ENCODE measurements around the gene LAMB1.
"Not testable (repeated sequence)": the region's sequence is repeated elsewhere in the genome, so short reads cannot be mapped to it uniquely, and the experiment has no call there.

DNA sequence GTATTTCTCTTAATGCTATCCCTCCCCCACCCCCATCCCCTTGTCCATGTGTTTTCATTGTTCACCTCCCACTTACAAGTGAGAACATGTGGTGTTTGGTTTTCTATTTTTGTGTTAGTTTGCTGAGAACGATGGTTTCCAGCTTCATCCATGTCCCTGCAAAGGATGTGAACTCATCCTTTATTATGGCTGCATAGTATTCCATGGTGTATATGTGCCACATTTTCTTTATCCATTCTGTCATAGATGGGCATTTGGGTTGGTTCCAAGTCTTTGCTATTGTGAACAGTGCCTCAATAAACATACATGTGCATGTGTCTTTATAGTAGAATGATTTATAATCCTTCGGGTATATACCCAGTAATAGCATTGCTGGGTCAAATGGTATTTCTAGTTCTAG lies 81.1 kb downstream of the LAMB1 start:
- TF ChIP-seq, protein P1, sequence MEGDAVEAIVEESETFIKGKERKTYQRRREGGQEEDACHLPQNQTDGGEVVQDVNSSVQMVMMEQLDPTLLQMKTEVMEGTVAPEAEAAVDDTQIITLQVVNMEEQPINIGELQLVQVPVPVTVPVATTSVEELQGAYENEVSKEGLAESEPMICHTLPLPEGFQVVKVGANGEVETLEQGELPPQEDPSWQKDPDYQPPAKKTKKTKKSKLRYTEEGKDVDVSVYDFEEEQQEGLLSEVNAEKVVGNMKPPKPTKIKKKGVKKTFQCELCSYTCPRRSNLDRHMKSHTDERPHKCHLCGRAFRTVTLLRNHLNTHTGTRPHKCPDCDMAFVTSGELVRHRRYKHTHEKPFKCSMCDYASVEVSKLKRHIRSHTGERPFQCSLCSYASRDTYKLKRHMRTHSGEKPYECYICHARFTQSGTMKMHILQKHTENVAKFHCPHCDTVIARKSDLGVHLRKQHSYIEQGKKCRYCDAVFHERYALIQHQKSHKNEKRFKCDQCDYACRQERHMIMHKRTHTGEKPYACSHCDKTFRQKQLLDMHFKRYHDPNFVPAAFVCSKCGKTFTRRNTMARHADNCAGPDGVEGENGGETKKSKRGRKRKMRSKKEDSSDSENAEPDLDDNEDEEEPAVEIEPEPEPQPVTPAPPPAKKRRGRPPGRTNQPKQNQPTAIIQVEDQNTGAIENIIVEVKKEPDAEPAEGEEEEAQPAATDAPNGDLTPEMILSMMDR (IDR thresholded peaks at IDR 0.05; ENCODE audit: poor library complexity): not testable (repeated sequence)
- TF ChIP-seq EZH2 (IDR thresholded peaks at IDR 0.05; ENCODE audit: borderline replicate concordance): not testable (repeated sequence)
